HFFc6 (cell line): ENCODE data around the gene CAMKK1. TPM values are rescaled to one million over a fixed set of nuclear protein-coding genes. Genes with fewer than 3 reads are reported as not detected.
"Not testable (repeated sequence)": the region's sequence is repeated elsewhere in the genome, so short reads cannot be mapped to it uniquely, and the experiment has no call there.

ENCODE experiments used
- DNase-seq: peaks from one replicate; pipeline ENCODE4 v3.0.0-alpha.2; 2018
- H3K27ac Mint-ChIP-seq: 2 replicates; pipeline ENCODE4 v1.8.0; 2020; ENCODE audit warnings: mild to moderate bottlenecking, mixed read lengths
- H3K27me3 Mint-ChIP-seq: 2 replicates; pipeline ENCODE4 v1.8.0; 2021; ENCODE audit warnings: mild to moderate bottlenecking, moderate library complexity, mixed read lengths; ENCODE audit not compliant: insufficient read depth
- H3K36me3 Mint-ChIP-seq: 2 replicates; pipeline ENCODE4 v1.8.0; 2021; ENCODE audit warnings: low read depth, mixed read lengths
- H3K4me1 Mint-ChIP-seq: 2 replicates; pipeline ENCODE4 v1.8.0; 2020; ENCODE audit warnings: low read depth, mixed read lengths
- H3K4me3 Mint-ChIP-seq: 2 replicates; pipeline ENCODE4 v1.8.0; 2020; ENCODE audit warnings: mild to moderate bottlenecking, moderate library complexity, mixed read lengths
- H3K9me3 Mint-ChIP-seq: 2 replicates; pipeline ENCODE4 v1.8.0; 2020; ENCODE audit warnings: mild to moderate bottlenecking, mixed read lengths
- total RNA-seq, 6 experiments: library from RNA; stranded (reverse); fragmentation: NEBNext Ultra II Directional; extraction: Animal tissue kit (Norgen Biotek cat#: 25700); gene quantifications; 2 replicates in 1 of 6; 3 replicates in 5 of 6; pipeline ENCODE4 v1.2.3, GENCODE V29; 2021
- TF ChIP-seq, protein P1 (sequence below): fragments of 200-600 bp; sonication (generic); IDR thresholded peaks from 2 replicates; pipeline ENCODE4 v1.5.0; 2021; ENCODE audit warnings: antibody characterized with exemption, mild to moderate bottlenecking

CAMKK1 gene
- total RNA-seq, 6 experiments from 2014 or later = 5.4 to 6.9 (median 6.0) TPM

DNA sequence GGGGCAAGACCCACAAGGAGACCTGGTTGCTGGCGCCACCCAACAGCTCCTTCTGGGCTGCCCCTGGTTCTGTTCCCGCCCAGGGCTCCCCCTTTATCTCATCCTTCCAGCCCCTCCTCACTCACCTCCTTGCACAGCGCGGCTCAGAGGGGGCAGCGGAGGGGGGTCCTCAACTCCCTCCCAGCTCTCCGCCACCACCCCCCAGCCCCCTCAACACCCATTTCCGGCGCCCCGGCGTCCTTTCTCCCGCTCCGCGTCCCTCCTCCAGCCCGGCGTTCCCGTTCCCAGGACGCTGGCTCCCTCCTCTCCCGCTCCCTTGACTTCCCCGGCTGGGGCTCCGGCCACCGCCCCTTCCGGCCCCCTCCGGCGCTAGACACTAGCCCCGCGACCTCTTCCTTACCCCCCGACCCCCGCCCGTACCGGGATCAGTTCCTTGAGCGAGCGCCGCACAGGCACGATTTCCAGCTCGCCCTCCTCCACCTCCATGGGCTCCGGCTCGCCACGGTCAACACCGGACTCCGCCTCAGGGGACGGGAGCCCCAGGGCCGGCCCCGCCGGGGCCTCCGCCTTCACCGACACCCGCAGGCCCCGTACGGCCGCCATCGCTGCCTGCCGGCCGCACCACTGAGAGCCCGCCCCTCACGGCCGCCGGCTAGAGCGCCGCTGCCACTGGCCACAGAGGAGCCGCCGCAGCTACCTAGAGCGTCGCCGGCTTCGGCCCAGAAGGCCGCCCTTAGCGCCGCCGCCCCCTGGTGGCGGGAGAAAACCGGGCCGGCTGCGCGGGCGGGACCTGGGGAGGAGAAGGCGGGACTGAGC is 47.0 kb downstream of the CAMKK1 start, which contains the start of gene NCBP3:
Gene NCBP3, minus strand, starts transcription at position 626 of the 816 bp plus-strand sequence. Its CDS starts 23 bp downstream, at position 603.
- TF ChIP-seq, protein P1, sequence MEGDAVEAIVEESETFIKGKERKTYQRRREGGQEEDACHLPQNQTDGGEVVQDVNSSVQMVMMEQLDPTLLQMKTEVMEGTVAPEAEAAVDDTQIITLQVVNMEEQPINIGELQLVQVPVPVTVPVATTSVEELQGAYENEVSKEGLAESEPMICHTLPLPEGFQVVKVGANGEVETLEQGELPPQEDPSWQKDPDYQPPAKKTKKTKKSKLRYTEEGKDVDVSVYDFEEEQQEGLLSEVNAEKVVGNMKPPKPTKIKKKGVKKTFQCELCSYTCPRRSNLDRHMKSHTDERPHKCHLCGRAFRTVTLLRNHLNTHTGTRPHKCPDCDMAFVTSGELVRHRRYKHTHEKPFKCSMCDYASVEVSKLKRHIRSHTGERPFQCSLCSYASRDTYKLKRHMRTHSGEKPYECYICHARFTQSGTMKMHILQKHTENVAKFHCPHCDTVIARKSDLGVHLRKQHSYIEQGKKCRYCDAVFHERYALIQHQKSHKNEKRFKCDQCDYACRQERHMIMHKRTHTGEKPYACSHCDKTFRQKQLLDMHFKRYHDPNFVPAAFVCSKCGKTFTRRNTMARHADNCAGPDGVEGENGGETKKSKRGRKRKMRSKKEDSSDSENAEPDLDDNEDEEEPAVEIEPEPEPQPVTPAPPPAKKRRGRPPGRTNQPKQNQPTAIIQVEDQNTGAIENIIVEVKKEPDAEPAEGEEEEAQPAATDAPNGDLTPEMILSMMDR = peak; percentile 98
- Mint-ChIP-seq H3K27me3 (0 out of 2 replicates have a peak, but pooled peaks cover 6% of the 10 kb centered on the region), H3K36me3 (peaks cover 9% of the 10 kb centered on the region), H3K27ac (peak within 1 kb of the TSS; percentile 85), H3K4me1 (peaks cover 27% of the 10 kb centered on the region), H3K9me3 (no peaks in the 10 kb centered on the region), H3K4me3 (peak within 1 kb of the TSS; percentile 99)
- peak; percentile 81 for DNase-seq

DNA sequence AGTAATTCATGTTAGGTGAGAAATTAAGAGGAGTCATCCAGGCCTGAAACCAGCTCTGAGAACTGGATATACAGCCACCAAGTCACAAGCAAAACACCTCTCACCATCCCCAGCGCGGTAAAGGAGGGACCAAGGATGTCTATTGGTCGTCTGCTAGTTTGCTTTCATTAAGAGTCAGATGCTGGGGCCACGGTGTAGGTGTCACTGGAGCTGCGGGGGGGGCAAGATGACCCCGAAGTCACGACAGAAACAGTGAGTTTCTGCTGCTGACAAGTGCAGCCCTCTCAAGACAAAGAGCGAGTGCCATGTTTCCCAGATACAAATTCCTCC is 47.6 kb downstream of the CAMKK1 start:
- TF ChIP-seq, protein P1 = no peak
- Mint-ChIP-seq H3K9me3 (no peaks in the 10 kb centered on the region), H3K27ac (peak overlapping the region; percentile 85), H3K4me3 (peak overlapping the region; percentile 99), H3K36me3 (peaks cover 14% of the 10 kb centered on the region), H3K27me3 (0 out of 2 replicates have a peak, but pooled peaks cover 3% of the 10 kb centered on the region), H3K4me1 (peaks cover 27% of the 10 kb centered on the region)
- peak; percentile 13 for DNase-seq

- Mint-ChIP-seq H3K36me3 (peaks cover 14% of the 10 kb centered on the region), H3K4me3 (peak overlapping the region; percentile 99), H3K4me1 (peaks cover 27% of the 10 kb centered on the region)
- H3K9me3 Mint-ChIP-seq, DNase-seq, H3K27me3 Mint-ChIP-seq, H3K27ac Mint-ChIP-seq: not testable (repeated sequence)
Measured at GRCh38 chr17:3844556-3844955, 48.3 kb downstream of the CAMKK1 start.

- H3K27ac Mint-ChIP-seq = peak overlapping the region; percentile 32
- TF ChIP-seq, protein P1 = peak; percentile 80
- 0 out of 2 replicates have a peak, but pooled peaks cover 3% of the 10 kb centered on the region for H3K27me3 Mint-ChIP-seq
- no peaks in the 10 kb centered on the region for H3K9me3 Mint-ChIP-seq
- H3K36me3 Mint-ChIP-seq = peaks cover 14% of the 10 kb centered on the region
- peak overlapping the region; percentile 99 for H3K4me3 Mint-ChIP-seq
- peaks cover 27% of the 10 kb centered on the region for H3K4me1 Mint-ChIP-seq
- DNase-seq = peak; percentile 7
Measured at GRCh38 chr17:3843935-3844516, 48.8 kb downstream of the CAMKK1 start.

GRCh38 chr17:3838206-3838605 is 54.6 kb downstream of the CAMKK1 start:
- DNase-seq = no peak
- H3K36me3 Mint-ChIP-seq = peaks cover 16% of the 10 kb centered on the region
- no peak overlapping the region for H3K4me3 Mint-ChIP-seq
- H3K4me1 Mint-ChIP-seq = peaks cover 12% of the 10 kb centered on the region
- no peaks in the 10 kb centered on the region for H3K27me3 Mint-ChIP-seq
- TF ChIP-seq, protein P1 = no peak
- H3K27ac Mint-ChIP-seq = no peak overlapping the region
- H3K9me3 Mint-ChIP-seq = no peaks in the 10 kb centered on the region

GRCh38 chr17:3836551-3836950 is 56.3 kb downstream of the CAMKK1 start:
- Mint-ChIP-seq H3K27me3 (no peaks in the 10 kb centered on the region), H3K36me3 (peaks cover 16% of the 10 kb centered on the region), H3K4me3 (no peak overlapping the region), H3K27ac (no peak overlapping the region), H3K4me1 (peaks cover 12% of the 10 kb centered on the region), H3K9me3 (no peaks in the 10 kb centered on the region)
- DNase-seq = no peak
- TF ChIP-seq, protein P1 = no peak
